SU-DHL-6 (cell line): ENCODE results near the gene IL1R1.

Source experiments
- CTCF ChIP-seq: fragments of 200-600 bp; sonication (generic); IDR thresholded peaks from one replicate; pipeline ENCODE4 v1.5.1; 2017; ENCODE audit warnings: antibody characterized with exemption, mild to moderate bottlenecking, low read length, moderate library complexity; ENCODE audit not compliant: insufficient read depth, poor library complexity, severe bottlenecking
- EZH2phosphoT487 ChIP-seq: fragments of 200-600 bp; sonication (generic), shearing (Covaris generic); conservative IDR thresholded peaks from 2 replicates; pipeline ENCODE4 v1.6.1; 2018; ENCODE audit warnings: mild to moderate bottlenecking, antibody characterized with exemption, low read length, moderate library complexity, mixed read lengths

GRCh38 chr2:102098756-102099155 lies 43.8 kb upstream of the IL1R1 start:
- TF ChIP-seq CTCF (no peak), EZH2phosphoT487 (no peak)
